GM12878 (cell line): ENCODE measurements around the gene GAK. TPM values are rescaled to one million over a fixed set of nuclear protein-coding genes. Genes with fewer than 3 reads are reported as not detected.

Experiments
- ATAC-seq: fragments of 200-7000 bp; cut with Tn5 transposase; 3 replicates; pipeline ENCODE4 v1.9.1; 2020; ENCODE audit warnings: mild to moderate bottlenecking, moderate library complexity
- BruUV-seq: library from RNA; stranded (reverse); fragments of 400-500 nt; replicated peaks from 2 replicates; lab custom pipeline; 2021; lab: Mats Ljungman, UMichigan
- CTCF ChIA-PET: fragments of 300-600 bp; sonication (Branson Sonifier 250); formaldehyde crosslinking; extraction: SDS; loops from one replicate; lab custom pipeline; 2021; ENCODE audit warnings: inconsistent platforms; lab: Yijun Ruan, JAX
- POLR2A ChIA-PET: fragments of 350-600 bp; formaldehyde crosslinking; extraction: SDS; loops from one replicate; lab custom pipeline; 2021; ENCODE audit warnings: inconsistent platforms; lab: Charles Lee
- RAD21 ChIA-PET: fragments of 300-600 bp; sonication (Branson Sonifier 250); formaldehyde crosslinking; loops from one replicate; lab custom pipeline; 2023; ENCODE audit warnings: antibody characterized with exemption; ENCODE audit not compliant: unreplicated experiment; lab: Charles Lee
- SMC1A ChIA-PET: fragments of 300-600 bp; sonication (Branson Sonifier 250); formaldehyde crosslinking; loops from one replicate; lab custom pipeline; 2023; ENCODE audit not compliant: unreplicated experiment, uncharacterized antibody; lab: Charles Lee
- DNase-seq: peaks from one replicate; pipeline ENCODE4 v3.0.0-alpha.2; 2011; ENCODE audit warnings: low read depth, low spot score
- FAIRE-seq: peaks from 3 replicates; lab custom pipeline; 2011; peaks lifted over from hg19 to GRCh38; lab: Jason Lieb, UNC
- H2AFZ ChIP-seq: 2 replicates; pipeline ENCODE4 v1.6.0; 2011; ENCODE audit warnings: low read depth, low read length, control low read depth; ENCODE audit not compliant: control insufficient read depth
- H3K27ac ChIP-seq: 2 replicates; pipeline ENCODE4 v1.5.1; 2011; ENCODE audit warnings: control low read depth; ENCODE audit not compliant: control insufficient read depth, insufficient read depth
- H3K27me3 ChIP-seq, 2 experiments: replicated peaks in 1 of 2; 2 replicates each; pipeline versions ENCODE4 v1.6.0 to v1.6.1; 2011; ENCODE audit warnings: low read length in 1 of 2; ENCODE audit not compliant: control insufficient read depth in 2 of 2, insufficient read depth in 2 of 2
- H3K36me3 ChIP-seq, 2 experiments: 2 replicates each; pipeline ENCODE4 v1.5.1; 2011; ENCODE audit warnings: low read length in 1 of 2; ENCODE audit not compliant: control insufficient read depth in 2 of 2, insufficient read depth in 2 of 2
- H3K4me1 ChIP-seq: 2 replicates; pipeline ENCODE4 v1.6.1; 2011; ENCODE audit warnings: mild to moderate bottlenecking, low read length, moderate library complexity, mixed read lengths; ENCODE audit not compliant: control insufficient read depth, insufficient read depth
- H3K4me2 ChIP-seq: 2 replicates; pipeline ENCODE4 v1.6.0; 2011; ENCODE audit warnings: control low read depth; ENCODE audit not compliant: control insufficient read depth, insufficient read depth
- H3K4me3 ChIP-seq: fragments of 200-600 bp; sonication (generic); 2 replicates; pipeline ENCODE4 v1.5.1; 2016
- H3K79me2 ChIP-seq: 2 replicates; pipeline ENCODE4 v1.6.0; 2011; ENCODE audit warnings: low read length; ENCODE audit not compliant: control insufficient read depth, insufficient read depth
- H3K9ac ChIP-seq: 2 replicates; pipeline ENCODE4 v1.8.0; 2011; ENCODE audit warnings: low read length, control low read depth, mixed read lengths; ENCODE audit not compliant: control insufficient read depth, insufficient read depth
- H3K9me3 ChIP-seq: replicated peaks from 3 replicates; pipeline ENCODE4 v1.5.1; 2011; ENCODE audit warnings: mild to moderate bottlenecking, low read length; ENCODE audit not compliant: control insufficient read depth, insufficient read depth
- H4K20me1 ChIP-seq: 2 replicates; pipeline ENCODE4 v1.6.0; 2011; ENCODE audit not compliant: control insufficient read depth, insufficient read depth
- CBX3 ChIP-seq: fragments of 200-600 bp; sonication (generic); IDR thresholded peaks from 2 replicates; pipeline ENCODE4 v1.6.1; 2016; ENCODE audit warnings: low read depth, borderline replicate concordance
- CREM ChIP-seq: IDR thresholded peaks from 2 replicates; pipeline ENCODE4 v1.6.1; 2014; ENCODE audit warnings: antibody characterized with exemption, low read depth
- FOS ChIP-seq: IDR thresholded peaks from 3 replicates; pipeline ENCODE4 v1.6.1; 2011; ENCODE audit warnings: borderline replicate concordance; ENCODE audit not compliant: insufficient read length; ENCODE audit errors: extremely low read depth
- MEF2B ChIP-seq: fragments of 450-650 bp; IDR thresholded peaks from 2 replicates; pipeline ENCODE4 v1.6.1; 2018; ENCODE audit warnings: mild to moderate bottlenecking, moderate library complexity; ENCODE audit not compliant: partially characterized antibody, poor library complexity, severe bottlenecking
- RCOR1 ChIP-seq: conservative IDR thresholded peaks from 2 replicates; pipeline ENCODE4 v1.6.1; 2012; ENCODE audit warnings: low read depth, low read length, improper control_type of control experiment
- SREBF1 ChIP-seq: IDR thresholded peaks from 2 replicates; pipeline ENCODE4 v1.6.1; 2012; ENCODE audit warnings: mild to moderate bottlenecking, low read length
- SRF ChIP-seq, 2 experiments: IDR thresholded peaks; 2 replicates each; pipeline ENCODE4 v1.6.1; 2011; ENCODE audit warnings: low read depth in 2 of 2, low read length in 2 of 2, mild to moderate bottlenecking in 1 of 2, moderate library complexity in 1 of 2
- YBX1 ChIP-seq: fragments of 450-650 bp; IDR thresholded peaks from 2 replicates; pipeline ENCODE4 v1.6.1; 2016; ENCODE audit warnings: antibody characterized with exemption
- ZNF274 ChIP-seq: IDR thresholded peaks from one replicate; pipeline ENCODE4 v1.8.0; 2011; ENCODE audit not compliant: insufficient read length, insufficient read depth
- WGBS: methylation state at CpG from one replicate; pipeline ENCODE4 v1.1.6; 2016; ENCODE audit warnings: low lambda C conversion rate; ENCODE audit not compliant: insufficient replicate concordance, insufficient coverage; ENCODE audit errors: missing lambda C conversion rate; 5-methylcytosine and 5-hydroxymethylcytosine counted together
- in situ Hi-C: fragments of 300-500 bp; cut with MboI; formaldehyde crosslinking; loops from 9 replicates; pipeline ENCODE4 v1.14.3; 2018; ENCODE audit warnings: mixed read lengths
- intact Hi-C: fragments of 100-400 bp; cut with micrococcal nuclease; formaldehyde crosslinking; loops from one replicate; pipeline ENCODE4 v1.14.2; 2022; ENCODE audit not compliant: unreplicated experiment
- polyA plus RNA-seq, 11 experiments: library from polyadenylated mRNA; depleted of rRNA in 4 of 11; unstranded in 6 of 11; stranded (reverse) in 5 of 11; fragments of >200 nt; fragmentation: Nextera tagmentation in 4 of 11; fragmentation: Illumina TruSeq in 1 of 11; extraction: Ambion mirVana in 4 of 11; extraction: Trizol in 1 of 11; gene quantifications; 1 replicate in 1 of 11; 2 replicates in 10 of 11; pipeline versions ENCODE4 v1.2.1 to v1.2.3, GENCODE V29; 2011 to 2016; ENCODE audit warnings: inconsistent platforms in 2 of 11, missing spikeins in 2 of 11, low read depth in 1 of 11
- total RNA-seq, 4 experiments: library from RNA; depleted of rRNA in 3 of 4; stranded (reverse); fragments of >200 nt in 3 of 4; fragmentation: Illumina TruSeq in 1 of 4; extraction: Trizol in 1 of 4; gene quantifications; 2 replicates each; pipeline versions ENCODE4 v1.2.1 to v1.2.3, GENCODE V29; 2013 to 2021
- TF ChIP-seq, protein P1 (sequence below): fragments of 450-650 bp; IDR thresholded peaks from 2 replicates; pipeline ENCODE4 v1.6.1; 2017; ENCODE audit warnings: antibody characterized with exemption, mild to moderate bottlenecking, moderate library complexity

GAK gene
- total and polyA plus RNA-seq, 10 of the 15 experiments (the other 5 are each of a cell fraction or from before 2014, with no cell fraction given) = 0.82 to 127 (median 53.8) TPM

DNA sequence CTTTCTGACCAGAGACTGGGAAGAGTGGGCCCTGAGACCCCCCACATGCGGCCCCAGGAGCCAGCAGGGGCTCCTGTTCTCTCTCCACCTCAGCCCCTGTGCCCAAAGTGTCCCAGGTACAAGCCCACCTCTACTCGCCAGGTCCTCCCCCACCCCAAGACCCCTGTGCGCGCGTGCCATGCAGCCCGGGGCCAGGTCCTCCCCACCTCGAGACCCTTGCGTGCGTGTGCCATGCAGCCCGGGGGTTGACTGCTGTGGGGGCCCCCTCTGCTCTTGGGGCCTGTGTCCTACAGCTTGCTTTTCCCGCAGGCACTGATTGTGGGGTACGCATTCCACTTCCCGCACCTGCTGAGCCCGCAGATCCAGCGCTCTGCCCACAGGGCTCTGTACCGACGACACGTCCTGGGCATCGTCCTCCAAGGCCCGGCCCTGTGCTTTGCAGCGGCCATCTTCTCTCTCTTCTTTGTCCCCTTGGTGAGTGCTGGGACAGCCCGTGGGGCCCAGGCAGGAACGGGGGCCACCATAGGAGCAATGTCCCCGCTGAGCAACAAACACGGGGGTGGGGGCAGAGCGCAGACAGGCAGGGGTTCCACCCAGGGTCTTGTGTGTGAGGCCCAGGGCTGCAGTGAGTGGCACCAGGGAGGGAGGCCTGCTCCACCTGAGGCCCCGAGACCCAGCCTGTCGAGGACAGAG is 20.9 kb upstream of the GAK start:
- H3K4me2 ChIP-seq = no peak overlapping the region
- no peaks in the 10 kb centered on the region for H4K20me1 ChIP-seq
- H3K36me3 ChIP-seq = no peaks in the 10 kb centered on the region; a peak in 1 of 4 replicates
- ChIA-PET CTCF (no interaction called here), POLR2A (no interaction called here), RAD21 (no interaction called here), SMC1A (no interaction called here)
- FAIRE-seq = no peak
- no peak for ATAC-seq
- no peak overlapping the region for H3K27ac ChIP-seq
- H3K27me3 ChIP-seq = no peaks in the 10 kb centered on the region
- H3K9me3 ChIP-seq = no peaks in the 10 kb centered on the region
- in situ Hi-C loops = no loop called here
- DNase-seq = no peak
- BruUV-seq = no TSS peak
- WGBS = 89% methylated on average over 28 of the region's 28 CpGs
- H2AFZ ChIP-seq = no peak overlapping the region
- intact Hi-C loops = no loop called here
- H3K4me1 ChIP-seq = no peaks in the 10 kb centered on the region
- H3K9ac ChIP-seq = no peak overlapping the region
- H3K79me2 ChIP-seq = no peaks in the 10 kb centered on the region
- no peak for TF ChIP-seq FOS
- no peak for TF ChIP-seq SREBF1
- TF ChIP-seq RCOR1 = no peak
- TF ChIP-seq CREM = no peak
- TF ChIP-seq, protein P1, sequence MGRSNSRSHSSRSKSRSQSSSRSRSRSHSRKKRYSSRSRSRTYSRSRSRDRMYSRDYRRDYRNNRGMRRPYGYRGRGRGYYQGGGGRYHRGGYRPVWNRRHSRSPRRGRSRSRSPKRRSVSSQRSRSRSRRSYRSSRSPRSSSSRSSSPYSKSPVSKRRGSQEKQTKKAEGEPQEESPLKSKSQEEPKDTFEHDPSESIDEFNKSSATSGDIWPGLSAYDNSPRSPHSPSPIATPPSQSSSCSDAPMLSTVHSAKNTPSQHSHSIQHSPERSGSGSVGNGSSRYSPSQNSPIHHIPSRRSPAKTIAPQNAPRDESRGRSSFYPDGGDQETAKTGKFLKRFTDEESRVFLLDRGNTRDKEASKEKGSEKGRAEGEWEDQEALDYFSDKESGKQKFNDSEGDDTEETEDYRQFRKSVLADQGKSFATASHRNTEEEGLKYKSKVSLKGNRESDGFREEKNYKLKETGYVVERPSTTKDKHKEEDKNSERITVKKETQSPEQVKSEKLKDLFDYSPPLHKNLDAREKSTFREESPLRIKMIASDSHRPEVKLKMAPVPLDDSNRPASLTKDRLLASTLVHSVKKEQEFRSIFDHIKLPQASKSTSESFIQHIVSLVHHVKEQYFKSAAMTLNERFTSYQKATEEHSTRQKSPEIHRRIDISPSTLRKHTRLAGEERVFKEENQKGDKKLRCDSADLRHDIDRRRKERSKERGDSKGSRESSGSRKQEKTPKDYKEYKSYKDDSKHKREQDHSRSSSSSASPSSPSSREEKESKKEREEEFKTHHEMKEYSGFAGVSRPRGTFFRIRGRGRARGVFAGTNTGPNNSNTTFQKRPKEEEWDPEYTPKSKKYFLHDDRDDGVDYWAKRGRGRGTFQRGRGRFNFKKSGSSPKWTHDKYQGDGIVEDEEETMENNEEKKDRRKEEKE = no peak
- TF ChIP-seq SRF (IDR thresholded peaks at IDR 0.05; ENCODE audit: low read depth in 2 of 2, low read length in 2 of 2) = no peak
- TF ChIP-seq CBX3 = no peak
- no peak for TF ChIP-seq ZNF274
- no peak for TF ChIP-seq YBX1
- no peak for TF ChIP-seq MEF2B
- TF ChIP-seq, all 136 proteins: peak for 0
- H3K4me3 ChIP-seq = no peak overlapping the region
